Neuronal stem cell (in vitro differentiated cells): ENCODE data around the gene ACTN1.

Experiments used
- DNase-seq: peaks from one replicate; pipeline ENCODE4 v3.0.0-alpha.2; 2013; ENCODE audit warnings: low spot score
- H2AFZ ChIP-seq: one replicate; pipeline ENCODE4 v1.6.1; 2013; ENCODE audit warnings: mild to moderate bottlenecking, low read length, inconsistent platforms
- H2AK5ac ChIP-seq: 2 replicates; pipeline ENCODE4 v1.6.1; 2013; ENCODE audit warnings: low read depth, mild to moderate bottlenecking, inconsistent platforms, low read length, moderate library complexity, mixed read lengths
- H2BK120ac ChIP-seq: 2 replicates; pipeline ENCODE4 v1.6.1; 2013; ENCODE audit warnings: low read depth, mild to moderate bottlenecking, inconsistent platforms, low read length, moderate library complexity, mixed read lengths
- H2BK12ac ChIP-seq: one replicate; pipeline ENCODE4 v1.6.1; 2013; ENCODE audit warnings: low read length, inconsistent platforms
- H2BK15ac ChIP-seq: 2 replicates; pipeline ENCODE4 v1.6.1; 2013; ENCODE audit warnings: mild to moderate bottlenecking, low read length, inconsistent platforms, mixed read lengths
- H2BK5ac ChIP-seq: one replicate; pipeline ENCODE4 v1.6.1; 2013; ENCODE audit warnings: inconsistent platforms, mild to moderate bottlenecking, low read length, moderate library complexity
- H3K14ac ChIP-seq: one replicate; pipeline ENCODE4 v1.6.1; 2013; ENCODE audit warnings: low read length, inconsistent platforms
- H3K18ac ChIP-seq: 2 replicates; pipeline ENCODE4 v1.6.1; 2013; ENCODE audit warnings: low read length, inconsistent platforms
- H3K23ac ChIP-seq: 2 replicates; pipeline ENCODE4 v1.6.1; 2013; ENCODE audit warnings: low read depth, mild to moderate bottlenecking, mixed read lengths, low read length, inconsistent platforms; ENCODE audit not compliant: poor library complexity
- H3K27ac ChIP-seq: replicated peaks from 3 replicates; pipeline ENCODE4 v1.5.1; 2013; ENCODE audit warnings: low read length, inconsistent platforms
- H3K27me3 ChIP-seq, 3 experiments: 2 replicates each; pipeline ENCODE4 v1.6.1; 2013; ENCODE audit warnings: low read length in 3 of 3, mild to moderate bottlenecking in 2 of 3, inconsistent platforms in 1 of 3, low read depth in 1 of 3, mixed read lengths in 1 of 3, moderate library complexity in 1 of 3; ENCODE audit not compliant: control insufficient read depth in 3 of 3, insufficient read depth in 3 of 3
- H3K36me3 ChIP-seq, 2 donors: replicated peaks in 1 of 2; 2 replicates each; pipeline ENCODE4 v1.6.1; 2013; ENCODE audit warnings: low read length in 2 of 2; ENCODE audit not compliant: control insufficient read depth in 2 of 2, insufficient read depth in 2 of 2
- H3K4ac ChIP-seq: 2 replicates; pipeline ENCODE4 v1.6.1; 2013; ENCODE audit warnings: inconsistent platforms, mild to moderate bottlenecking, low read length, moderate library complexity
- H3K4me1 ChIP-seq, 2 donors: 1 replicate in 1 of 2; 2 replicates in 1 of 2; pipeline ENCODE4 v1.6.1; 2013; ENCODE audit warnings: low read length in 2 of 2, low read depth in 1 of 2; ENCODE audit not compliant: control insufficient read depth in 2 of 2, insufficient read depth in 1 of 2
- H3K4me2 ChIP-seq: one replicate; pipeline ENCODE4 v1.6.1; 2013; ENCODE audit warnings: mild to moderate bottlenecking, low read length, inconsistent platforms; ENCODE audit not compliant: insufficient read depth, poor library complexity, severe bottlenecking
- H3K4me3 ChIP-seq, 2 donors: 2 replicates each; pipeline ENCODE4 v1.5.1; 2013; ENCODE audit warnings: low read length in 2 of 2, mild to moderate bottlenecking in 2 of 2, inconsistent platforms in 1 of 2, moderate library complexity in 1 of 2
- H3K79me1 ChIP-seq: one replicate; pipeline ENCODE4 v1.6.1; 2013; ENCODE audit warnings: low read depth, mild to moderate bottlenecking, inconsistent platforms, low read length, moderate library complexity
- H3K9ac ChIP-seq: one replicate; pipeline ENCODE4 v1.6.1; 2013; ENCODE audit warnings: mild to moderate bottlenecking, low read depth, low read length, inconsistent platforms; ENCODE audit not compliant: poor library complexity
- H3K9me3 ChIP-seq, 2 donors: replicated peaks in 1 of 2; 2 replicates each; pipeline versions ENCODE3 to v1.6.1; 2013; ENCODE audit warnings: low read length in 2 of 2, mild to moderate bottlenecking in 2 of 2, inconsistent platforms in 1 of 2, low read depth in 1 of 2, mixed read lengths in 1 of 2, moderate library complexity in 1 of 2; ENCODE audit not compliant: control insufficient read depth in 2 of 2, insufficient read depth in 1 of 2
- H4K8ac ChIP-seq: one replicate; pipeline ENCODE4 v1.6.1; 2013; ENCODE audit warnings: low read depth, mild to moderate bottlenecking, inconsistent platforms, low read length, moderate library complexity
- H4K91ac ChIP-seq: one replicate; pipeline ENCODE4 v1.6.1; 2013; ENCODE audit warnings: low read length, low read depth, mild to moderate bottlenecking, inconsistent platforms; ENCODE audit not compliant: poor library complexity
- WGBS, 2 donors: extraction: QIAGEN DNeasy Blood & Tissue Kit; methylation state at CpG; one replicate each; pipeline ENCODE4 v1.1.7; 2013; ENCODE audit warnings: missing lambda C conversion rate in 2 of 2, mixed read lengths in 1 of 2; ENCODE audit not compliant: insufficient read length in 2 of 2, insufficient replicate concordance in 1 of 2; ENCODE audit errors: extremely low coverage in 2 of 2; 5-methylcytosine and 5-hydroxymethylcytosine counted together

Gene ACTN1

GRCh38 chr14:68951800-68952530 is 27.1 kb downstream of the ACTN1 start:
- no peak overlapping the region for H3K27ac ChIP-seq
- no CpG with 5 or more reads among the region's 14 CpGs for WGBS, 2 donors

GRCh38 chr14:68951035-68951797 is 27.9 kb downstream of the ACTN1 start:
- Histone ChIP-seq H3K4me1 (peaks cover 0 to 20% of the 10 kb centered on the region in 2 donors), H3K4me2 (no peak overlapping the region), H2BK15ac (no peak overlapping the region), H4K8ac (no peak overlapping the region), H3K23ac (no peak overlapping the region), H3K9me3 (no peaks in the 10 kb centered on the region), H3K79me1 (peaks cover 7% of the 10 kb centered on the region), H3K36me3 (peaks cover 2 to 15% of the 10 kb centered on the region in 2 donors), H3K4ac (no peak overlapping the region), H3K27ac (no peak overlapping the region), H3K18ac (no peak overlapping the region), H2AFZ (no peak overlapping the region), H4K91ac (no peak overlapping the region), H2BK5ac (no peak overlapping the region), H2BK12ac (no peak overlapping the region), H2BK120ac (no peak overlapping the region), H3K14ac (no peak overlapping the region), H2AK5ac (no peak overlapping the region), H3K9ac (no peak overlapping the region), H3K4me3 (no peak overlapping the region), H3K27me3 (no peaks in the 10 kb centered on the region)
- no CpG with 5 or more reads among the region's 19 CpGs for WGBS, 2 donors
- DNase-seq: no peak

More at GRCh38 chr14:68951800-68952530, 27.1 kb downstream of the ACTN1 start:
- Histone ChIP-seq H3K4me1 (peaks cover 0 to 19% of the 10 kb centered on the region in 2 donors), H2BK120ac (no peak overlapping the region), H3K4me2 (no peak overlapping the region), H3K4ac (no peak overlapping the region), H3K4me3 (no peak overlapping the region), H3K9me3 (no peaks in the 10 kb centered on the region), H3K9ac (no peak overlapping the region), H2BK15ac (no peak overlapping the region), H3K14ac (no peak overlapping the region), H2BK12ac (no peak overlapping the region), H3K18ac (no peak overlapping the region), H3K23ac (no peak overlapping the region), H3K27me3 (no peaks in the 10 kb centered on the region), H4K91ac (no peak overlapping the region), H3K36me3 (peaks cover 2 to 21% of the 10 kb centered on the region in 2 donors), H3K79me1 (peaks cover 3% of the 10 kb centered on the region), H2AFZ (no peak overlapping the region), H4K8ac (no peak overlapping the region), H2AK5ac (no peak overlapping the region), H2BK5ac (peak overlapping the region; percentile 46)
- no peak for DNase-seq

GRCh38 chr14:68950111-68950510 is 29.0 kb downstream of the ACTN1 start:
- Histone ChIP-seq H2AFZ (no peak overlapping the region), H3K4ac (no peak overlapping the region), H3K14ac (no peak overlapping the region), H3K36me3 (peaks cover 2 to 15% of the 10 kb centered on the region in 2 donors), H3K4me3 (no peak overlapping the region), H3K27ac (no peak overlapping the region), H3K79me1 (peaks cover 10% of the 10 kb centered on the region), H4K91ac (no peak overlapping the region), H3K9me3 (no peaks in the 10 kb centered on the region), H3K4me2 (no peak overlapping the region), H2BK120ac (no peak overlapping the region), H3K23ac (no peak overlapping the region), H2BK5ac (no peak overlapping the region), H3K4me1 (peaks cover 0 to 20% of the 10 kb centered on the region in 2 donors), H2BK15ac (no peak overlapping the region), H2BK12ac (no peak overlapping the region), H3K9ac (no peak overlapping the region), H4K8ac (no peak overlapping the region), H2AK5ac (no peak overlapping the region), H3K27me3 (no peaks in the 10 kb centered on the region), H3K18ac (no peak overlapping the region)
- WGBS, 2 donors: no CpG with 5 or more reads among the region's 5 CpGs
- no peak for DNase-seq

GRCh38 chr14:68949601-68949965 is 29.5 kb downstream of the ACTN1 start:
- Histone ChIP-seq H2AK5ac (no peak overlapping the region), H2BK15ac (no peak overlapping the region), H3K14ac (no peak overlapping the region), H3K23ac (no peak overlapping the region), H3K79me1 (peaks cover 10% of the 10 kb centered on the region), H3K27me3 (no peaks in the 10 kb centered on the region), H3K4me3 (no peak overlapping the region), H2BK120ac (no peak overlapping the region), H3K4ac (no peak overlapping the region), H3K4me2 (no peak overlapping the region), H2BK5ac (no peak overlapping the region), H4K91ac (no peak overlapping the region), H3K18ac (no peak overlapping the region), H3K27ac (no peak overlapping the region), H3K36me3 (peaks cover 2 to 15% of the 10 kb centered on the region in 2 donors), H3K9me3 (no peaks in the 10 kb centered on the region), H3K9ac (no peak overlapping the region), H2AFZ (no peak overlapping the region), H3K4me1 (peaks cover 0 to 20% of the 10 kb centered on the region in 2 donors), H2BK12ac (no peak overlapping the region), H4K8ac (no peak overlapping the region)
- no CpG with 5 or more reads among the region's 2 CpGs for WGBS, 2 donors
- no peak for DNase-seq
